ENCODE data around the gene LPIN1. TPM values are rescaled to one million over a fixed set of nuclear protein-coding genes. Genes with fewer than 3 reads are reported as not detected.

Gene LPIN1
- total and polyA plus RNA-seq, 2 of the 13 experiments (the other 11 are each of a cell fraction or from before 2014, with no cell fraction given): 9.7 to 19.4 TPM

- TF ChIP-seq PRDM15 (CRISPR knock-in tag; IDR thresholded peaks at IDR 0.05): no peak
- TF ChIP-seq ZNF431 (CRISPR knock-in tag; IDR thresholded peaks at IDR 0.05; ENCODE audit: borderline replicate concordance, low read depth): no peak
- 0 out of 2 replicates have a peak, but pooled peaks have one; percentile 20 for TF ChIP-seq ZGPAT (CRISPR knock-in tag; IDR thresholded peaks at IDR 0.05)
- TF ChIP-seq POGK (CRISPR knock-in tag; conservative IDR thresholded peaks at IDR 0.05): peak; percentile 71
- no peak for TF ChIP-seq ZBTB37 (CRISPR knock-in tag; IDR thresholded peaks at IDR 0.05)
- TF ChIP-seq FOXA3 (CRISPR knock-in tag; IDR thresholded peaks at IDR 0.05): 0 out of 2 replicates have a peak, but pooled peaks have one; percentile 31
- TF ChIP-seq RFXANK (CRISPR knock-in tag; IDR thresholded peaks at IDR 0.05): no peak
- peak; percentile 24; the same call in 1 of the 2 replicates for TF ChIP-seq CEBPG (CRISPR knock-in tag; IDR thresholded peaks at IDR 0.05)
- peak; percentile 66 for TF ChIP-seq YY1 (IDR thresholded peaks at IDR 0.05; ENCODE audit: insufficient read depth, insufficient replicate concordance, low read depth, low read length)
- peak; percentile 58; the same call in 1 of the 2 replicates for TF ChIP-seq SRY (CRISPR knock-in tag; IDR thresholded peaks at IDR 0.05)
- no peak for TF ChIP-seq ZNF30 (CRISPR knock-in tag; IDR thresholded peaks at IDR 0.05)
- no peak for TF ChIP-seq ATF4 (CRISPR knock-in tag; IDR thresholded peaks at IDR 0.05)
- TF ChIP-seq ZNF7 (CRISPR knock-in tag; IDR thresholded peaks at IDR 0.05): no peak
- TF ChIP-seq ZSCAN22 (CRISPR knock-in tag; IDR thresholded peaks at IDR 0.05): no peak
- TF ChIP-seq PAF1 (CRISPR knock-in tag; IDR thresholded peaks at IDR 0.05): no peak
- TF ChIP-seq THAP7 (CRISPR knock-in tag; IDR thresholded peaks at IDR 0.05): no peak
Measured at GRCh38 chr2:11746376-11746806, at the start of gene LPIN1 (continued).
